ENCODE data around the gene TMEM95. TPM values are rescaled to one million over a fixed set of nuclear protein-coding genes. Genes with fewer than 3 reads are reported as not detected.
A peak's percentile ranks its signal among the peaks of the same experiment; 100 is the strongest.

Gene TMEM95
- total and polyA plus RNA-seq, 3 donors from 2014 or later, result 2.8 to 9.9 (median 6.6) TPM

DNA sequence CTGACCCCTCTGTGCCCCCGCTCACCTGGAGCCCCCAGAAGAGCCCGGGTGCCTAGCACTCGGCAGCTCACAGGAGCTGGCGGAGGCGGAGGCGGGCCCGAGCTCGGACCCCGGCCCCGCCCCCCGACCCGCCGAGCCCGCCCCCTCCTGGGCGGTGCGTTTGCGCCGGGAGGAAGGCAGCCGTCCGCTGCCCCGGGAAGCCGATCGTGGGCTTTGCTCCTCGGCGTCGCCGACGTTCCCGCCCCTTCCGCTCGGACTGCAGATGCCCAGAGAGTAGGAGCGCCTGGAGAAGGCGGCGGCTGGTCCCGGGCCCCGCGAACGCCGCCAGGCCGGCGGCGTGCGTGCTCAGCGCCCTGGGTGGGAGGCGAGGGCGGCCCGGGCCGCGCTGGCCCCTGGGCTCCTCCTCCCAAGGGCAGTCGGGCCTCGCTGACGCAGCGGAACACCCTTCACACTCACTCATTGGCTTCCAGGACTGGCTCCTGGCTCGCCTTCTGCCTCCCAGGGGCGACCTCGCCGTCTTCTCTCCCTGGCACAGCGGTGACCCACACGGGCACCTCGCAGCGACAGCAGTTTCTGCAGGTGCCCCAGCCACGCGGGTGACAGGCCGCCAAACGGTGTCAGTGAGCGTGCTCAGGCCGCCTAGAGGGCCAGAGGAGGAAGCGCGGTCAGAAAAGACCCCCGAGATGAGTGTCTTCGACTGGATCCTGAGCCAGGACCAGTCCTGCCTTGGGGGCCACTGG lies 39.7 kb downstream of the TMEM95 start, which contains the start of gene PLSCR3:
Gene PLSCR3 (minus strand): TSS at position 74 of the 740 bp plus-strand sequence. CDS start 415 bp downstream, outside the sequence.
- peaks cover 15% of the 10 kb centered on the region for H3K4me1 ChIP-seq
- H3K27me3 ChIP-seq, result no peaks in the 10 kb centered on the region
- peak within 1 kb of the TSS; percentile 84 to 92 for H3K27ac ChIP-seq
- TF ChIP-seq POLR2A (IDR thresholded peaks at IDR 0.05), result no peak
- TF ChIP-seq, protein P1, sequence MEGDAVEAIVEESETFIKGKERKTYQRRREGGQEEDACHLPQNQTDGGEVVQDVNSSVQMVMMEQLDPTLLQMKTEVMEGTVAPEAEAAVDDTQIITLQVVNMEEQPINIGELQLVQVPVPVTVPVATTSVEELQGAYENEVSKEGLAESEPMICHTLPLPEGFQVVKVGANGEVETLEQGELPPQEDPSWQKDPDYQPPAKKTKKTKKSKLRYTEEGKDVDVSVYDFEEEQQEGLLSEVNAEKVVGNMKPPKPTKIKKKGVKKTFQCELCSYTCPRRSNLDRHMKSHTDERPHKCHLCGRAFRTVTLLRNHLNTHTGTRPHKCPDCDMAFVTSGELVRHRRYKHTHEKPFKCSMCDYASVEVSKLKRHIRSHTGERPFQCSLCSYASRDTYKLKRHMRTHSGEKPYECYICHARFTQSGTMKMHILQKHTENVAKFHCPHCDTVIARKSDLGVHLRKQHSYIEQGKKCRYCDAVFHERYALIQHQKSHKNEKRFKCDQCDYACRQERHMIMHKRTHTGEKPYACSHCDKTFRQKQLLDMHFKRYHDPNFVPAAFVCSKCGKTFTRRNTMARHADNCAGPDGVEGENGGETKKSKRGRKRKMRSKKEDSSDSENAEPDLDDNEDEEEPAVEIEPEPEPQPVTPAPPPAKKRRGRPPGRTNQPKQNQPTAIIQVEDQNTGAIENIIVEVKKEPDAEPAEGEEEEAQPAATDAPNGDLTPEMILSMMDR (IDR thresholded peaks at IDR 0.05), result peak; percentile 9 to 37 (median 10)
- intact Hi-C loops (cut with DNase I; ENCODE audit: low total_unique reads), result no loop called here
- WGBS, 2 donors, result 0% methylated on average over 25 of the region's 71 CpGs; no CpG with 5 or more reads in 1 of the 2 donors
- DNase-seq, result peak; percentile 87
- H3K9me3 ChIP-seq, result no peaks in the 10 kb centered on the region
- no peaks in the 10 kb centered on the region for H3K36me3 ChIP-seq (ENCODE audit: low read depth, missing control alignments)
- peak within 1 kb of the TSS; percentile 72 to 82 for H3K4me3 ChIP-seq

DNA sequence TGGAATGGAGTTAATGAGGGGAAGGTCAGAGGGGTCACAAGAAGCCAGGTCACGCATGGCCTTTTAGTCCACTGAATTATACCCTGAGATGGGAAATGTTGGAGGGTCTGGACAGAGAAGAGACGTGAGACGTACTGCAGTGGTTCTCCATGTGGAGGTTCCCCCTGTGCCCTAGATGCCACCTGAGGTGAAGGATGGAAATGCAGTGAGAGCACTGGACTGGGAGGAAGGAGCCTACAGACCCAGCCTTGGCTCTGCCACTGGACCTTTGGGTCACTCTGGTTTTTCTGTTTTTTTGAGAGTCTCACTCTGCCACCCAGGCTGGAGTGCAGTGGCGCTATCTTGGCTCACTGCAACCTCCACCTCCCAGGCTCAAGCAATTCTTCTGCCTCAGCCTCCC lies 41.2 kb downstream of the TMEM95 start:
- Histone ChIP-seq H3K36me3 (ENCODE audit: low read depth, missing control alignments) (no peaks in the 10 kb centered on the region), H3K4me3 (no peak overlapping the region), H3K27ac (no peak overlapping the region), H3K9me3 (no peaks in the 10 kb centered on the region), H3K4me1 (peaks cover 15% of the 10 kb centered on the region), H3K27me3 (no peaks in the 10 kb centered on the region)
- no peak for TF ChIP-seq POLR2A (IDR thresholded peaks at IDR 0.05)
- TF ChIP-seq, protein P1 (IDR thresholded peaks at IDR 0.05), result no peak
- 83 to 88% methylated on average over 4 of the region's 4 CpGs for WGBS, 2 donors
- intact Hi-C loops (cut with DNase I; ENCODE audit: low total_unique reads), result no loop called here
- DNase-seq, result no peak

DNA sequence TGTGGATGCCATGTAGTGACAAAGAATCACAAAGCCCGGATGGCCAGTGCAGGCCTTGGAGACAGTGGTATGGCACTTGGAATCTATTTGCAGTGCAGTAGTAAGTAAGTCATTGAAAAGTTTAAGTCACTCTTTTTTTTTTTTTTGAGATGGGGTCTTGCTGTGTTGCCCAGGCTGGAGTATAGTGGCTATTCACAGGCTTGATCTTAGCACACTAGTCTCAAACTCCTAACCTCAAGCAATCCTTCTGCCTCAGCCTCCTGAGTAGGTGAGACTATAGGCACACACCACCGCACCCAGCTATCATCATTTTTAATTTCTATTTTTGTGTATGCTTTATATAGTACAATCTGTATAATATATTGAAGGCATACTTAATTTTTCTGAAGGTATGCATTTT lies 43.7 kb downstream of the TMEM95 start:
- TF ChIP-seq, protein P1 (IDR thresholded peaks at IDR 0.05), result no peak
- TF ChIP-seq POLR2A (IDR thresholded peaks at IDR 0.05), result no peak
- H3K4me1 ChIP-seq, result peaks cover 17% of the 10 kb centered on the region
- H3K4me3 ChIP-seq, result no peak overlapping the region
- WGBS, 2 donors, result 88 to 95% methylated on average over 2 of the region's 2 CpGs
- no peak overlapping the region for H3K27ac ChIP-seq
- intact Hi-C loops (cut with DNase I; ENCODE audit: low total_unique reads), result no loop called here
- H3K9me3 ChIP-seq, result no peaks in the 10 kb centered on the region
- H3K36me3 ChIP-seq (ENCODE audit: low read depth, missing control alignments), result no peaks in the 10 kb centered on the region
- DNase-seq, result no peak
- H3K27me3 ChIP-seq, result no peaks in the 10 kb centered on the region

DNA sequence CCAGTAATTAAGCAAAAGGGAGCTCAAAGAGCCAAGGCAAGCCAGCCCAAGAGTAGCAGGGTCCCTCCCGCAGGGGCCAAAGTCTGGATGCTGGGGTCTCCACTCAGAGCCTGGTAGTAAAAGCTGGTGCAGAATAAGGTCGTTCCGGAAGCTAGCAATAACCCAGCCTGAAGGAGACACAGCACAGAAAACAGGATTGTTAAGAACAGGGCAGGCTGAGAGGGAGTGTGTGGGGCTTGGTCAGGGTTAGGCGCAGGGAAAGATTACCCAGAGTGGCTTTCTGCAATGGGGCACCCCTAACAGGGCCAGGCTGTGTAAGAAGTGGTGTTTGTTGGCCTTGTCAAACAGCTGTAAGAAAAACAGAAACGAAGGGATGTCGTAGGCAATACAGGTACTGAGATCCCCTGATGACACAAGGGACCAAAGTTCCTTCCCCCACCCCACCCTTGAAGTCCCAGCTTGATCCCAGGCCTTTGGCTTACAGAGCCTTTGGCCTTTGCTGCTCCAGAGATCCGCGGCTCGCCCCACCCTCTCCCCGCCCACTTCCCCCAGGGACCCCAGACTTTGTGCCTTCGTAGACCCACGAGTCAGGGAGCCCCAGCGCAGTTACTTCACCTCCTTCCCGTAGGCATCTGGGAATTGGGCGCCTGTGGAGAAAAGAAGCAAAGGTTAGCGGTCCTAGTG lies 48.2 kb downstream of the TMEM95 start:
- peak; percentile 59 for DNase-seq
- WGBS, 2 donors, result 6 to 8% methylated on average over 16 of the region's 16 CpGs

More for the DNA sequence above, 48.2 kb downstream of the TMEM95 start:
- no peaks in the 10 kb centered on the region for H3K9me3 ChIP-seq
- H3K36me3 ChIP-seq (ENCODE audit: low read depth, missing control alignments), result no peaks in the 10 kb centered on the region
- peaks cover 17% of the 10 kb centered on the region for H3K4me1 ChIP-seq
- intact Hi-C loops (cut with DNase I; ENCODE audit: low total_unique reads), result no loop called here
- H3K4me3 ChIP-seq, result peak overlapping the region; percentile 65 to 72
- no peaks in the 10 kb centered on the region for H3K27me3 ChIP-seq
- peak overlapping the region; percentile 61 to 93 for H3K27ac ChIP-seq
- TF ChIP-seq, protein P1 (IDR thresholded peaks at IDR 0.05), result no peak
- no peak for TF ChIP-seq POLR2A (IDR thresholded peaks at IDR 0.05)
